NCI-H2081 treated with DMSO at 0.1 percent for 48 hours (cell line): ENCODE measurements around the gene PLAU.
"Not testable (repeated sequence)": the region's sequence is repeated elsewhere in the genome, so short reads cannot be mapped to it uniquely, and the experiment has no call there.

Experiments used
- DNase-seq: peaks from one replicate; lab custom pipeline; 2025; lab: John Stamatoyannopoulos, UW

PLAU gene

GRCh38 chr10:73922007-73922863, 11.3 kb downstream of the PLAU start:
- no peak for DNase-seq

- no peak for DNase-seq
Measured at GRCh38 chr10:73922864-73923133, 11.9 kb downstream of the PLAU start.

- DNase-seq: no peak
Measured at GRCh38 chr10:73923935-73924598, 13.1 kb downstream of the PLAU start.

DNA sequence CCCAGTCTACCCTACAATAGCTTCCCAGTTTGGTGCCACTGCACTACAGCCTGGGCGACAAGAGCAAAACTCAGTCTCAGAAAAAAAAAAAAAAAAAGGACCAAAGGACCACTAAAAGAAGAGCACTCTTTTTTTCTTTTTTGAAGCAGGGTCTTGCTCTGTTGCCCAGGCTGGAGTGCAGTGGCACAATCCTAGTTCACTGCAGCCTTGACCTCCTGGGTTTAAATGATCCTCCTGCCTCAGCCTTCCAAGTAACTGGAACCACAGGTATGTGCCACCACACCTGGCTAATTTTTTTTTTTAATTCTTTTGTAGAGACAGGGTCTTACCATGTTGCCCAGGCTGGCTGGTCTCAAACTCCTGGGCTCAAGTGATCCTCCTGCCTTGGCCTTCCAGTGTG, 14.0 kb downstream of the PLAU start:
- DNase-seq: no peak

- DNase-seq: no peak
Measured at GRCh38 chr10:73925539-73925938, 14.6 kb downstream of the PLAU start.

DNA sequence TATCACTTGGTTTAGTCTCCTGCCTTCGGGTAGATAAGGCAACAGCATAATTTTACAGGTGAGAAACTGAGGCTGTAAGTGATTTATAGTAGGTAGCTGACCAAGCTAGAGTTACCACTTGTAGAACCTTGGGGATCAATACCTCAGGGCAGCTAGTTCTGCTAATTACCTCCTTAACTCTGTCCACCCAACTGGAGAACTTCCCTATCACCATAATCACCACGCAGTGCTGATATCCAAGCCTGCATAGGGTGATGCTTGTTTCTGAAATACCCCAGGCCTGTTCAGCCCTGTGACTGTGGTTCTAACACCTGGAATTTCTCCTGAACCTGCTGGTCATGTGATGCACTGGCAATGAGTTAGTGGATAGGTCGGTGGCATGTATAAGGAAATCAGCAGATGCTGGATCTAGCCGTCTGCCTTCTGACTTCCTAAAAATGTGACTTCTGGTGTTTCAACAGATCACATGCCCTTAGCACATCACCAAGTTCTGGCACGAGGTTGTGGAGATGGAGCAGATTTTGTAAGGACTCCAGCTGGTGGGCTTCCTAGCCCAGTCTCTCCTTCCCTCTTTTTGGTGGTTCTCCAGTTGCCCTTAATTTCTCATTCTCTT, 15.3 kb downstream of the PLAU start:
- no peak for DNase-seq

GRCh38 chr10:73930630-73931327, 19.8 kb downstream of the PLAU start:
- not testable (repeated sequence) for DNase-seq

DNA sequence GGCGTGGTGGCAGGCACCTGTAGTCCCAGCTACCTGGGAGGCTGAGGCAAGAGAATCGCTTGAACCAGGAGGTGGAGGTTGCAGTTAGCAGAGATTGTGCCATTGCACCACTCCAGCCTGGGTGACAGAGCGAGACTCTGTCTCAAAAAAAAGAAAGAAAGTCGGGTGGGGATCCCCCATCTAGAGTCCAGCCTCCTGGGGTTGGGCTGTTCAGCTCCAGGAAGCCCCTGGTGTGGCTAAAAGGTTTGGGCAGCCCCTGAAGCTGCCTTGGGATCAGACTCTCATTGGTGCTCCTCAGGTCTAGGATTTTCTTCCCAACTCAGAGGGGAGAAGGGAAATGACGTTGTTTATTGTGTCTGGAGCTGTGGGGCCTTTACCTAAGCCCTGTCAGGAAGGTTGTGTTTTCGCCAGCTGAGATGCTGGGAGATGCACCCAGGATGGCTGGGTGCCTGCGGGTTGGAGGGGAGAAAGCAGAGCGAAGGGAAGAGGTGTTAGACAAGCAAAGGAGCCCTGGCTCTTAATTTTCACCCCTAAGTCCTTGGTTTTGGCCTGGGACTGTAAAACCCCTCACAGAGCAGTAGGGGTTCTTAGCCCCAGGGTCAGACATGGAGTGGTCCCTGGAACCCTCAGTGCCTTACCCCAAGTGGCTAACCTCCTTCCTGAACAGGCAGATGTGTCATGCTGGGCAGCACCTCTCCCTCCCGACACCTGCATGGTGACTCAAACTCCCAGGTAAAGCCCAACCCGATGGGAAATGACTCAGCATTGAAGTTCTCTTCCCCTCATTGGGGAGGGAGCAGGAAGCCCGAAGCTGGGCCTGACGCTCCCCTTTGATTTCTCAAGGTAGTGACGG, 21.1 kb downstream of the PLAU start:
- no peak for DNase-seq

GRCh38 chr10:73932620-73933112, 21.7 kb downstream of the PLAU start:
- DNase-seq: no peak

GRCh38 chr10:73934074-73934473, 23.1 kb downstream of the PLAU start:
- DNase-seq: no peak

DNA sequence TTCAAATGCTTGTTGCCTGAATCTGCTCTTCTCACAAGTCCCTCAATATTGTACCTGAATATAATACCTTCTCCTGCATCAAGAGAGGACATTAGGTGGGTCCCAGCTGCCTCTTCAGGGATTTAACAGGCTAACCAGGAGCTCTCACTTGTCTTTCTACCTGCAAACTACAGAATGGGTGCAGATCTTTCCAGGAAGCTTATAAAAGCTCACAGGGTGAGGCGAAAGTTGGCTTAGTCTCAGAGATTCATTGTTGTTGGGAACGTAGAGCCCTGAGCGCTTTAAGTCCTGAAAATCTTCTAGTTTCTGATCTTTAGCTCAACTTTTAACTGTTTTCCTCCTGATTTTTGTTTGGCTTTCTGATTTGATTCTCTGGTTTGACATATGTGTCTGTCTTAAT, 25.0 kb downstream of the PLAU start:
- DNase-seq: no peak

DNA sequence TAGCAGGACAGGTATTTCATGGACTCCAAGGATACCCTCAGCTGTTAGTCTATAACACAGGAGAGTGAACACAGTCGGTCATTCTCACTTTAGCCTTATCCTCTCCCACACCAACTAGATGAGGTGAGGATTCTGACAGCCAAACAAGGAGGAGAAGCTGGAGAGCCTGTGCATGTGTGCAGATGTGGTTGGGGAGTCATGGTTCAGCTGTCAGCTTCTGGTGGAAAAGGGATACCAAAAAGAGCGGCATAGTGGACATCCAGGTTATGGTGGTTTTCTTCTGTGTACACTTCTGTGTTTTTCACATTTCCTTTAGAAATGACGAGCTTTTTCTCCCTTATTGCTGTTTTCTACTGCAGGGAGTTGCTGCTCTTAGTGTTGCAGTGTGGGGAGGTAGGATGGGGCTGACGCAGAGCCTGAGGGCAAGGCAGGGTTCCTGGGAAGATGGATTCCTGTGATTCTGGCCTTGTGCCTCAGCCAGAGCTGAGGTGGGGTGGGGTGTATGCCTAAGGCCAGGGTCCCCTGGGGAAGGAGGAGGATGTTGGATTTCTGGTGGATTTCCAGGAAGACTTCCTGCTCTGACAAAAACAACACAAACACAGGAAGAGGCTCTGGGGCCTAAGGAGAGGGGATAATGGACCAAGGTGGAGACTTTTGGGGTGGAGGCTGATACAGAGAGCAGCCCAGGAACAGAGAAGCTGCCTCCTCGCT, 26.6 kb downstream of the PLAU start:
- DNase-seq: no peak

- no peak for DNase-seq
Measured at GRCh38 chr10:73940634-73941221, 29.8 kb downstream of the PLAU start.

DNA sequence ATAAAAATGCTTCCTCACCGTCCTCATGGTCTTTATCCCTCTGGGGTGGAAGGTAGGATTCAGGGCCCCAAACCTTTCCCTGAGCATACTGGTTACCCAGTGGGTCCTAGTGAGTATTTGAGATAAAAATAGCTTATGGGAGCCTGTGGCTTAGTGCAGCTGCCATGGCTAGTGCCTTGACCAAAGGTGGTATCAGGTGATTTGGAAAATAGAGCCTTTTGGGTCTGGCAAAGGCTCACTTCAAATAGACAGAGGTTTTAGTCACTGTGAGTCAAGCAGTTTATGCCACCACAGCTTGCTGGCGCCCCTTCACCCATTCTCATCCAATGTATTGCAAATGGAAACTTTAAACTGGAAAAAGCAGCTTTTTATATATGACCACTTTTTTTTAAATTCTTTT, 30.4 kb downstream of the PLAU start:
- DNase-seq: no peak

DNA sequence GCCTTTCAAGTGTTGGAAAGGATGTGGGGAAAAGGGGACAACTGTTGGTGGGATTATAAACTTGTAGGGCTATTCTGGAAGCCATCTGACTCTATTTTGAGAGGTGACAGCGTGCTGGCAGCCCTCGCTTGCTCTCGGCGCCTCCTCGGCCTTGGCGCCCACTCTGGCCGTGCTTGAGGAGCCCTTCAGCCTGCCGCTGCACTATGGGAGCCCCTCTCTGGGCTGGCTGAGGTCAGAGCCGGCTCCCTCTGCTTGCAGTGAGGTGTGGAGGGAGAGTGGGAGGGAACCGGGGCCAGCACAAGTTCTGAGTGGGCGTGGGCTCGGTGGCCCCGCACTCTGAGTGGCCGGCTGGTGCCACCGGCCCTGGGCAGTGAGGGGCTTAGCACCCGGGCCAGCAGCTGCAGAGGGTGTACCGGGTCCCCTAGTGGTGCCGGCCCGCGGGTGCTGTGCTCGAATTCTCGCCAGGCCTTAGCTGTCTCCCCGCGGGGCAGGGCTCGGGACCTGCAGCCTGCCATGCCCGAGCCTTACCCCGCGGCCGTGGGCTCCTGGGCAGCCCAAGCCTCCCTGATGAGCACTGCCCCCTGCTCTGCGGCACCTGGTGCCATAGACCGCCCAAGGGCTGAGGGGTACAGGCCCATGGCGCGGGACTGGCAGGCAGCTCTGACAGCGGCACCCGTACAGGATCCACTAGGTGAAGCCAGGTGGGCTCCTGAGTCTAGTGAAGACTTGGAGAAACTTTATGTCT, 33.6 kb downstream of the PLAU start:
- no peak for DNase-seq

DNA sequence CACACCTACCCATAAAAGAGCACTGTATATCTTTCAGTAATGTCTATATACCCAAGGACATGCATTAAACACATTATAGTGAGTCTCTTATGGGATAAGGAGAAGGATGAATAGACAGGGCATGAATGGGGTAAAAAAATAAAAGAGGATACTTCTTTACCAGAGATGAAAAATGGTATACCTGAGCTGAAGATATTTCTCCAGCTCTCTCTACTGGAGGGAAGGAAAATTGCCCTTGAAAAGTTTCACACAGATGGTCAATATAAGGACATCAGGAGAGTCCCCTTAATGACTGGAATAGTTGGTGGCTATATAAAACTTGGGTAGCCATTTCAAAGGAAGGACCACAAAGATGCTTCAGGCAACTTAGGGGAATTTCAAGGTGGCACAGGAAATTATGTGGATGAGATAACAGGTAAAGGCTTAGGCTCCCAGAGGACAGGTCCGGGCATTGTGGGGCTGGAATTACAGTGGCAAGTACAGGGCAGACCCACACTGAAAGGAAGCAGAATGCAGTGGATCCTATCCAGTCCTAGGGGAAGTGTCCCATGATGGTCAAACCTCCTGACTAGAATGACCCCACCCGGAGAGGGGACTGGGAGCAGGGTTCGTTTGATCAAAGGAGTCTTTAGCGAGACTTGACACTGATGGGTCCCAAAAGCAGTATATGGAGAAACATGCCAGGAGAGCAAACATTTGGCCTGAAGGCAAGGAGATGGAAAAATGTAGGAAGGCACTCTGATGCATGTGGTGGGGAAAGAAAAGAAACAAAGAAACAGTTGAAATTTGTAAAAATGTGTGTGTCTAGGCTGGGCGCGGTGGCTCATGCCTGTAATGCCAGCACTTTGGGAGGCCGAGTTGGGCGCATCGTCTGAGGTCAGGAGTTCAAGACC, 35.6 kb downstream of the PLAU start:
- DNase-seq: no peak

DNA sequence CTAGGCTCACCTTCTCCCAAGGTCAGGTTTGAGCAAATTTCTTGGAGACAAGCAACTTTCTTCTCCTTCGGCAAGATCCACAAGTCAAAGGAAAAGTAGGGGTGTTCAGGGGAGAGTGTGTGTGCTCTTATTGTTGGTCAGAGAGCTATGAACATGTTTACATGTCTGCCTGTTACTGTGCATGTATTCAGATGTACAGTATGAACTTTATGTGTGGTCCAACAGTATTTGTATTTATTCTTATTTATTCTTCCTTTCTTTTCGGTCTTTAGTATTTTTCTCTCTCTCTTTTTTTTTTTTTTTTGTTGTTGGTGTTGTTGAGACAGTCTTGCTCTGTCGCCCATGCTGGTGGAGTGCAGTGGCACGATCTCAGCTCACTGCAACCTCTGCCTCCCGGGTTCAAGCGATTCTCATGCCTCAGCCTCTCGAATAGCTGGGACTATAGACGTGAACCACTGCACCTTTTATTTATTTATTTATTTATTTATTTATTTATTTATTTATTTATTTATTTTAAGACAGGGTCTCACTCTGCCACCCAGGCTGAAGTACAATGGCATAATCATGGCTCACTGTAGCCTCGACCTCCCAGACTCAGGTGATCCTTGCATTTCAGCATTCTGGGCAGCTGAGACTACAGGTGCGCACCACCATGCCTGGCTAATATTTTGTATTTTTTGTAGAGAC, 38.2 kb downstream of the PLAU start:
- DNase-seq: no peak
